Lower lobe of right lung (tissue), 2 donors: Measurements from ENCODE around the gene ENOX1. TPM values are rescaled to one million over a fixed set of nuclear protein-coding genes. Genes with fewer than 3 reads are reported as not detected.

Experiments used
- ATAC-seq, 2 donors: fragments of 200-7000 bp; cut with Tn5 transposase; one replicate each; pipeline ENCODE4 v1.9.1; 2020 to 2022; ENCODE audit warnings: mild to moderate bottlenecking in 2 of 2, moderate library complexity in 2 of 2
- DNase-seq: peaks from one replicate; pipeline ENCODE4 v3.0.0-alpha.2; 2020
- H3K27ac ChIP-seq: fragments of 200-600 bp; one replicate; pipeline ENCODE4 v1.8.0; 2022
- H3K27me3 ChIP-seq: fragments of 200-600 bp; one replicate; pipeline ENCODE4 v1.8.0; 2022; ENCODE audit warnings: low read depth
- H3K36me3 ChIP-seq: fragments of 200-600 bp; one replicate; pipeline ENCODE4 v1.8.0; 2022; ENCODE audit warnings: mild to moderate bottlenecking
- H3K4me1 ChIP-seq: fragments of 200-600 bp; one replicate; pipeline ENCODE4 v1.8.0; 2022
- H3K4me3 ChIP-seq: fragments of 200-600 bp; one replicate; pipeline ENCODE4 v1.8.0; 2022; ENCODE audit warnings: mild to moderate bottlenecking
- H3K9me3 ChIP-seq: fragments of 200-600 bp; one replicate; pipeline ENCODE4 v1.8.0; 2022
- CTCF ChIP-seq: fragments of 200-600 bp; IDR thresholded peaks from one replicate; pipeline ENCODE4 v1.8.0; 2022; ENCODE audit warnings: antibody characterized with exemption, mild to moderate bottlenecking
- intact Hi-C: fragments of 100-400 bp; cut with DNase I; formaldehyde crosslinking; loops from one replicate; pipeline ENCODE4 v1.11.0; 2022
- total RNA-seq: library from RNA; stranded (reverse); fragmentation: NEBNext Ultra II Directional; extraction: Animal tissue kit (Norgen Biotek cat#: 25700); gene quantifications from one replicate; pipeline ENCODE4 v1.2.1, GENCODE V29; 2021
- donor health status: DM: no; HTN: yes; CAD: no; lungs with severe emphysema.

Gene ENOX1
- total RNA-seq, 1 donor from 2014 or later, result 2.0 TPM

GRCh38 chr13:43652760-43653159 lies 134.0 kb downstream of the ENOX1 start:
- H3K36me3 ChIP-seq, result no peaks in the 10 kb centered on the region
- ATAC-seq (no peak), DNase-seq (no peak)
- no peaks in the 10 kb centered on the region for H3K4me1 ChIP-seq
- TF ChIP-seq CTCF, result no peak
- intact Hi-C loops, result no loop called here
- H3K27ac ChIP-seq, result no peak overlapping the region
- H3K9me3 ChIP-seq, result no peaks in the 10 kb centered on the region
- H3K27me3 ChIP-seq, result no peaks in the 10 kb centered on the region
- no peak overlapping the region for H3K4me3 ChIP-seq

- H3K36me3 ChIP-seq, result no peaks in the 10 kb centered on the region
- no peaks in the 10 kb centered on the region for H3K4me1 ChIP-seq
- no peak overlapping the region for H3K27ac ChIP-seq
- DNase-seq (no peak), ATAC-seq (no peak)
- H3K9me3 ChIP-seq, result no peaks in the 10 kb centered on the region
- no peak overlapping the region for H3K4me3 ChIP-seq
- intact Hi-C loops, result no loop called here
- no peak for TF ChIP-seq CTCF
- no peaks in the 10 kb centered on the region for H3K27me3 ChIP-seq
Observed at GRCh38 chr13:43650882-43651281, 135.9 kb downstream of the ENOX1 start.

GRCh38 chr13:43648733-43649132 lies 138.0 kb downstream of the ENOX1 start:
- intact Hi-C loops, result no loop called here
- Histone ChIP-seq H3K27ac (no peak overlapping the region), H3K9me3 (no peaks in the 10 kb centered on the region), H3K27me3 (no peaks in the 10 kb centered on the region), H3K36me3 (no peaks in the 10 kb centered on the region), H3K4me3 (no peak overlapping the region), H3K4me1 (no peaks in the 10 kb centered on the region)
- ATAC-seq (no peak), DNase-seq (no peak)
- no peak for TF ChIP-seq CTCF

GRCh38 chr13:43647471-43647870 lies 139.3 kb downstream of the ENOX1 start:
- no peaks in the 10 kb centered on the region for H3K36me3 ChIP-seq
- no peak for DNase-seq
- TF ChIP-seq CTCF, result no peak
- intact Hi-C loops, result no loop called here
- no peak for ATAC-seq
- H3K27me3 ChIP-seq, result no peaks in the 10 kb centered on the region
- no peaks in the 10 kb centered on the region for H3K9me3 ChIP-seq
- no peak overlapping the region for H3K4me3 ChIP-seq
- H3K27ac ChIP-seq, result no peak overlapping the region
- H3K4me1 ChIP-seq, result no peaks in the 10 kb centered on the region

GRCh38 chr13:43640476-43640875 lies 146.3 kb downstream of the ENOX1 start:
- Histone ChIP-seq H3K27ac (no peak overlapping the region), H3K4me3 (no peak overlapping the region), H3K4me1 (no peaks in the 10 kb centered on the region), H3K9me3 (no peaks in the 10 kb centered on the region), H3K27me3 (no peaks in the 10 kb centered on the region), H3K36me3 (no peaks in the 10 kb centered on the region)
- intact Hi-C loops, result no loop called here
- DNase-seq (no peak), ATAC-seq (no peak)
- no peak for TF ChIP-seq CTCF

GRCh38 chr13:43631106-43631505 lies 155.7 kb downstream of the ENOX1 start:
- ATAC-seq (no peak), DNase-seq (no peak)
- H3K4me3 ChIP-seq, result no peak overlapping the region
- no peaks in the 10 kb centered on the region for H3K27me3 ChIP-seq
- no peaks in the 10 kb centered on the region for H3K4me1 ChIP-seq
- no peak for TF ChIP-seq CTCF
- no peak overlapping the region for H3K27ac ChIP-seq
- no peaks in the 10 kb centered on the region for H3K36me3 ChIP-seq
- no peaks in the 10 kb centered on the region for H3K9me3 ChIP-seq
- intact Hi-C loops, result no loop called here
